ENCODE data around the gene IRF2.

IRF2 gene

GRCh38 chr4:184463158-184463557, 11.2 kb downstream of the IRF2 start:
- Histone ChIP-seq H2BK12ac (ENCODE audit: low read length) (no peak overlapping the region), H4K91ac (ENCODE audit: low read depth, low read length) (no peak overlapping the region), H3K9ac (ENCODE audit: low read length) (no peak overlapping the region), H3K79me2 (ENCODE audit: control insufficient read depth, insufficient read depth, low read length, poor library complexity) (no peaks in the 10 kb centered on the region), H2BK5ac (ENCODE audit: low read depth, low read length, poor library complexity) (no peak overlapping the region), H3K4ac (ENCODE audit: low read depth, low read length) (no peak overlapping the region), H3K27me3 (ENCODE audit: insufficient read depth, low read length) (no peaks in the 10 kb centered on the region), H3K79me1 (ENCODE audit: low read length) (no peaks in the 10 kb centered on the region), H2BK120ac (ENCODE audit: insufficient read depth, low read length, poor library complexity) (no peak overlapping the region), H3K27ac (ENCODE audit: low read depth, low read length) (no peak overlapping the region), H4K12ac (ENCODE audit: low read depth, low read length) (no peak overlapping the region), H3K9me3 (ENCODE audit: insufficient read depth, low read depth, low read length) (no peaks in the 10 kb centered on the region), H3K14ac (ENCODE audit: low read length) (no peak overlapping the region), H3K4me1 (ENCODE audit: control insufficient read depth in 1 of 2, insufficient read depth in 2 of 2, low read length in 2 of 2) (no peaks in the 10 kb centered on the region), H2AFZ (ENCODE audit: insufficient read depth, low read length, poor library complexity) (no peak overlapping the region), H3K4me3 (ENCODE audit: low read depth, low read length) (no peak overlapping the region), H3K18ac (ENCODE audit: low read length) (no peak overlapping the region), H3K4me2 (ENCODE audit: low read length) (no peak overlapping the region), H3K23ac (ENCODE audit: low read length) (no peak overlapping the region), H4K8ac (ENCODE audit: low read depth, low read length) (no peak overlapping the region), H3K36me3 (ENCODE audit: control insufficient read depth in 1 of 2, insufficient read depth in 2 of 2, low read length in 2 of 2) (no peaks in the 10 kb centered on the region), H2AK5ac (ENCODE audit: low read length) (no peak overlapping the region)
- WGBS (ENCODE audit: extremely low coverage, insufficient coverage, insufficient read length): no CpG with 5 or more reads among the region's 2 CpGs
- no peak for DNase-seq

- Histone ChIP-seq H3K23ac (ENCODE audit: low read length) (no peak overlapping the region), H3K4me3 (ENCODE audit: low read depth, low read length) (no peak overlapping the region), H3K27me3 (ENCODE audit: insufficient read depth, low read length) (no peaks in the 10 kb centered on the region), H3K9me3 (ENCODE audit: insufficient read depth, low read depth, low read length) (no peaks in the 10 kb centered on the region), H2BK120ac (ENCODE audit: insufficient read depth, low read length, poor library complexity) (no peak overlapping the region), H3K79me2 (ENCODE audit: control insufficient read depth, insufficient read depth, low read length, poor library complexity) (no peaks in the 10 kb centered on the region), H4K8ac (ENCODE audit: low read depth, low read length) (no peak overlapping the region), H3K27ac (ENCODE audit: low read depth, low read length) (no peak overlapping the region), H3K4me2 (ENCODE audit: low read length) (no peak overlapping the region), H3K4ac (ENCODE audit: low read depth, low read length) (no peak overlapping the region), H4K12ac (ENCODE audit: low read depth, low read length) (no peak overlapping the region), H3K4me1 (ENCODE audit: control insufficient read depth in 1 of 2, insufficient read depth in 2 of 2, low read length in 2 of 2) (no peaks in the 10 kb centered on the region), H3K36me3 (ENCODE audit: control insufficient read depth in 1 of 2, insufficient read depth in 2 of 2, low read length in 2 of 2) (no peaks in the 10 kb centered on the region), H2BK12ac (ENCODE audit: low read length) (no peak overlapping the region), H3K18ac (ENCODE audit: low read length) (no peak overlapping the region), H4K91ac (ENCODE audit: low read depth, low read length) (no peak overlapping the region), H2AK5ac (ENCODE audit: low read length) (no peak overlapping the region), H3K14ac (ENCODE audit: low read length) (no peak overlapping the region), H3K9ac (ENCODE audit: low read length) (no peak overlapping the region), H2BK5ac (ENCODE audit: low read depth, low read length, poor library complexity) (no peak overlapping the region), H2AFZ (ENCODE audit: insufficient read depth, low read length, poor library complexity) (no peak overlapping the region), H3K79me1 (ENCODE audit: low read length) (no peaks in the 10 kb centered on the region)
- DNase-seq: no peak
- no CpG with 5 or more reads among the region's 2 CpGs for WGBS (ENCODE audit: extremely low coverage, insufficient coverage, insufficient read length)
These were observed 11.6 kb downstream of the IRF2 start for GRCh38 chr4:184462724-184463123.

- WGBS (ENCODE audit: extremely low coverage, insufficient coverage, insufficient read length): no CpG with 5 or more reads among the region's 7 CpGs
- H3K23ac ChIP-seq (ENCODE audit: low read length): no peak overlapping the region
These were observed 12.5 kb downstream of the IRF2 start for GRCh38 chr4:184461711-184462441.

DNA sequence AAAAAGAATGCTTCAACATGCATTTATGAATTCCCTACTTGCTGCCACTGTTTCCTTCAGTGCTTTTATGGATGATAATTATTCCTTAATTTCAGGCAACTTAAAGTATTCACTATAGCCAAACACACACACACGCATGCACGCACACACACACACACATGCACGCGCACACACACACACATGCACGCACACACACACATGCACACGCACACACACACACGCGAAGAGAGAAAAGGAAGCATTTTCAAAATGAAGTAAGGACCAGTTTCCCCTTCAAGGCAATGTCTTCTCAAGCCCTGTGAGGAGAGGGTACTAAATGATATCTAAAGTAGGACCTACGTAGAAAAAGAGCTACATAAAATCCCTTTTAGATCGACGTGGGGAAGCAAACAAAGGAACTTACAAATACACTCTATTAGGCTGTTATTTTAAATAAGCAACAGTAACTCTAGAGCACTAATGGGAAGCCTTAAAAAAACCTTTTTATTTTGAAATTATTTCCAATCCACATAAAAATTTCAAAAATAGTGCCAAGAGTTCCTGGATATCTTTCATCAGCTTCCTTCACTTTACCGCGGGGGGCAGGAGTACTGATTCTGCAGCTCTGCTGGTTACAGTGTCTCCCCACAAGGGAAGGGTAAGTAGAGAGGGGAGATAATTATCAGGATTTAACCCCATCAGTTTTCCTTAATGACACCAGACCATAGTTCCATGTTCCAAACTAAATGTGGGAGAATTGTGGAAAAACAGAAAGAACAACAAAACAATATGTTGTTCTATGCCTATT, 13.7 kb downstream of the IRF2 start:
- no peaks in the 10 kb centered on the region for H3K27me3 ChIP-seq (ENCODE audit: insufficient read depth, low read length)
- no peak overlapping the region for H4K91ac ChIP-seq (ENCODE audit: low read depth, low read length)
- H2AK5ac ChIP-seq (ENCODE audit: low read length): no peak overlapping the region
- H2BK12ac ChIP-seq (ENCODE audit: low read length): no peak overlapping the region
- no peaks in the 10 kb centered on the region for H3K4me1 ChIP-seq (ENCODE audit: control insufficient read depth in 1 of 2, insufficient read depth in 2 of 2, low read length in 2 of 2)
- no peak overlapping the region for H2BK120ac ChIP-seq (ENCODE audit: insufficient read depth, low read length, poor library complexity)
- no peak overlapping the region for H3K14ac ChIP-seq (ENCODE audit: low read length)
- H3K79me2 ChIP-seq (ENCODE audit: control insufficient read depth, insufficient read depth, low read length, poor library complexity): no peaks in the 10 kb centered on the region
- no peaks in the 10 kb centered on the region for H3K36me3 ChIP-seq (ENCODE audit: control insufficient read depth in 1 of 2, insufficient read depth in 2 of 2, low read length in 2 of 2)
- H3K9ac ChIP-seq (ENCODE audit: low read length): no peak overlapping the region
- H3K4ac ChIP-seq (ENCODE audit: low read depth, low read length): no peak overlapping the region
- no peak overlapping the region for H4K8ac ChIP-seq (ENCODE audit: low read depth, low read length)
- no peak overlapping the region for H3K18ac ChIP-seq (ENCODE audit: low read length)
- H3K4me2 ChIP-seq (ENCODE audit: low read length): no peak overlapping the region
- H3K79me1 ChIP-seq (ENCODE audit: low read length): no peaks in the 10 kb centered on the region
- H4K12ac ChIP-seq (ENCODE audit: low read depth, low read length): no peak overlapping the region
- no peak for DNase-seq
- WGBS (ENCODE audit: extremely low coverage, insufficient coverage, insufficient read length): no CpG with 5 or more reads among the region's 13 CpGs
- H3K27ac ChIP-seq (ENCODE audit: low read depth, low read length): no peak overlapping the region
- no peak overlapping the region for H2AFZ ChIP-seq (ENCODE audit: insufficient read depth, low read length, poor library complexity)
- no peak overlapping the region for H3K23ac ChIP-seq (ENCODE audit: low read length)
- no peak overlapping the region for H3K4me3 ChIP-seq (ENCODE audit: low read depth, low read length)
- H3K9me3 ChIP-seq (ENCODE audit: insufficient read depth, low read depth, low read length): no peaks in the 10 kb centered on the region
- H2BK5ac ChIP-seq (ENCODE audit: low read depth, low read length, poor library complexity): no peak overlapping the region

More at GRCh38 chr4:184461711-184462441, 12.5 kb downstream of the IRF2 start:
- Histone ChIP-seq H3K9ac (ENCODE audit: low read length) (no peak overlapping the region), H2AK5ac (ENCODE audit: low read length) (no peak overlapping the region), H3K4ac (ENCODE audit: low read depth, low read length) (no peak overlapping the region), H3K36me3 (ENCODE audit: control insufficient read depth in 1 of 2, insufficient read depth in 2 of 2, low read length in 2 of 2) (no peaks in the 10 kb centered on the region), H3K9me3 (ENCODE audit: insufficient read depth, low read depth, low read length) (no peaks in the 10 kb centered on the region), H3K4me2 (ENCODE audit: low read length) (no peak overlapping the region), H3K27me3 (ENCODE audit: insufficient read depth, low read length) (no peaks in the 10 kb centered on the region), H3K27ac (ENCODE audit: low read depth, low read length) (no peak overlapping the region), H4K8ac (ENCODE audit: low read depth, low read length) (no peak overlapping the region), H3K79me1 (ENCODE audit: low read length) (no peaks in the 10 kb centered on the region), H3K79me2 (ENCODE audit: control insufficient read depth, insufficient read depth, low read length, poor library complexity) (no peaks in the 10 kb centered on the region), H3K18ac (ENCODE audit: low read length) (no peak overlapping the region), H2AFZ (ENCODE audit: insufficient read depth, low read length, poor library complexity) (no peak overlapping the region), H2BK5ac (ENCODE audit: low read depth, low read length, poor library complexity) (no peak overlapping the region), H4K91ac (ENCODE audit: low read depth, low read length) (no peak overlapping the region), H4K12ac (ENCODE audit: low read depth, low read length) (no peak overlapping the region), H3K4me3 (ENCODE audit: low read depth, low read length) (no peak overlapping the region), H2BK12ac (ENCODE audit: low read length) (no peak overlapping the region), H2BK120ac (ENCODE audit: insufficient read depth, low read length, poor library complexity) (no peak overlapping the region), H3K14ac (ENCODE audit: low read length) (no peak overlapping the region), H3K4me1 (ENCODE audit: control insufficient read depth in 1 of 2, insufficient read depth in 2 of 2, low read length in 2 of 2) (no peaks in the 10 kb centered on the region)
- no peak for DNase-seq
